DOHH2 (cell line): ENCODE data around the gene YIF1A.

ENCODE experiments used
- H3F3A ChIP-seq: fragments of 200-600 bp; sonication (generic), shearing (Covaris generic); 2 replicates; pipeline ENCODE4 v1.6.0; 2016; ENCODE audit warnings: antibody characterized with exemption, mild to moderate bottlenecking; ENCODE audit not compliant: control insufficient read depth, insufficient read depth
- H3K27ac ChIP-seq: fragments of 200-600 bp; sonication (generic); 2 replicates; pipeline ENCODE4 v1.5.1; 2014; ENCODE audit warnings: low read depth, mild to moderate bottlenecking, low read length, moderate library complexity
- H3K27me3 ChIP-seq: fragments of 200-600 bp; sonication (generic); 2 replicates; pipeline ENCODE4 v1.6.1; 2014; ENCODE audit warnings: mild to moderate bottlenecking, low read length, mixed read lengths; ENCODE audit not compliant: control insufficient read depth
- H3K36me3 ChIP-seq: fragments of 200-600 bp; sonication (generic); 2 replicates; pipeline ENCODE4 v1.6.1; 2014; ENCODE audit warnings: mild to moderate bottlenecking, low read length, moderate library complexity, mixed read lengths; ENCODE audit not compliant: control insufficient read depth
- H3K4me1 ChIP-seq: fragments of 200-600 bp; sonication (generic); 2 replicates; pipeline ENCODE4 v1.6.1; 2014; ENCODE audit warnings: mild to moderate bottlenecking, low read length, mixed read lengths; ENCODE audit not compliant: control insufficient read depth
- H3K4me2 ChIP-seq: fragments of 200-600 bp; sonication (generic); 2 replicates; pipeline ENCODE4 v1.6.0; 2014; ENCODE audit warnings: mild to moderate bottlenecking, low read length, moderate library complexity
- H3K4me3 ChIP-seq: fragments of 200-600 bp; sonication (generic); 2 replicates; pipeline ENCODE4 v1.5.1; 2014; ENCODE audit warnings: mild to moderate bottlenecking, low read length, mixed read lengths
- H3K79me2 ChIP-seq: fragments of 200-600 bp; sonication (generic); 2 replicates; pipeline ENCODE4 v1.6.1; 2014; ENCODE audit warnings: mild to moderate bottlenecking, low read length, mixed read lengths; ENCODE audit not compliant: control insufficient read depth
- H3K9me2 ChIP-seq: fragments of 200-600 bp; sonication (generic); replicated peaks from 2 replicates; pipeline ENCODE4 v1.6.1; 2014; ENCODE audit warnings: mild to moderate bottlenecking, low read length, mixed read lengths; ENCODE audit not compliant: control insufficient read depth
- H3K9me3 ChIP-seq: fragments of 200-600 bp; sonication (generic); 2 replicates; pipeline ENCODE4 v1.6.1; 2014; ENCODE audit warnings: antibody characterized with exemption, low read length, mixed read lengths; ENCODE audit not compliant: control insufficient read depth, insufficient read depth
- H4K20me1 ChIP-seq: fragments of 200-600 bp; sonication (generic); 2 replicates; pipeline ENCODE4 v1.6.0; 2014; ENCODE audit warnings: low read depth, mild to moderate bottlenecking, antibody characterized with exemption, low read length, moderate library complexity; ENCODE audit not compliant: control insufficient read depth, insufficient read depth
- CTCF ChIP-seq: fragments of 200-600 bp; sonication (generic); IDR thresholded peaks from one replicate; pipeline ENCODE4 v1.5.1; 2014; ENCODE audit warnings: antibody characterized with exemption, mild to moderate bottlenecking, low read depth, low read length; ENCODE audit not compliant: poor library complexity, severe bottlenecking
- EZH2phosphoT487 ChIP-seq: fragments of 200-600 bp; sonication (generic); IDR thresholded peaks from 2 replicates; pipeline ENCODE4 v1.6.1; 2017; ENCODE audit warnings: borderline replicate concordance, mild to moderate bottlenecking, antibody characterized with exemption, low read length, moderate library complexity, mixed read lengths

The YIF1A gene

GRCh38 chr11:66267379-66268243 is 21.3 kb downstream of the YIF1A start:
- H3K36me3 ChIP-seq, result peaks cover 73% of the 10 kb centered on the region
- H3K27me3 ChIP-seq, result no peaks in the 10 kb centered on the region
- peak overlapping the region; percentile 82 for H3K27ac ChIP-seq
- H3K4me2 ChIP-seq, result peak overlapping the region; percentile 64
- TF ChIP-seq CTCF (peak; percentile 17), EZH2phosphoT487 (no peak)
- peaks cover 5% of the 10 kb centered on the region for H3F3A ChIP-seq
- H3K79me2 ChIP-seq, result peaks cover 26% of the 10 kb centered on the region
- H3K4me3 ChIP-seq, result peak overlapping the region; percentile 96
- H3K9me3 ChIP-seq, result no peaks in the 10 kb centered on the region
- H3K4me1 ChIP-seq, result peaks cover 20% of the 10 kb centered on the region
- peaks cover 5% of the 10 kb centered on the region for H4K20me1 ChIP-seq
- H3K9me2 ChIP-seq, result no peaks in the 10 kb centered on the region

- Histone ChIP-seq H3K79me2 (peaks cover 26% of the 10 kb centered on the region), H3K36me3 (peaks cover 72% of the 10 kb centered on the region), H3K4me3 (peak overlapping the region; percentile 96), H3K9me3 (no peaks in the 10 kb centered on the region), H3K27ac (no peak overlapping the region), H3K27me3 (no peaks in the 10 kb centered on the region), H3K4me2 (peak overlapping the region; percentile 64), H3K9me2 (no peaks in the 10 kb centered on the region), H4K20me1 (peaks cover 5% of the 10 kb centered on the region), H3F3A (peaks cover 5% of the 10 kb centered on the region), H3K4me1 (peaks cover 20% of the 10 kb centered on the region)
- TF ChIP-seq CTCF (no peak), EZH2phosphoT487 (no peak)
Observed at GRCh38 chr11:66267039-66267378, 21.9 kb downstream of the YIF1A start.

GRCh38 chr11:66266378-66267038 is 22.4 kb downstream of the YIF1A start:
- Histone ChIP-seq H3K4me1 (peaks cover 20% of the 10 kb centered on the region), H3K79me2 (peaks cover 24% of the 10 kb centered on the region), H3F3A (peaks cover 5% of the 10 kb centered on the region), H3K9me3 (no peaks in the 10 kb centered on the region), H3K27ac (no peak overlapping the region), H3K4me3 (no peak overlapping the region), H3K9me2 (no peaks in the 10 kb centered on the region), H4K20me1 (peaks cover 5% of the 10 kb centered on the region), H3K36me3 (peaks cover 71% of the 10 kb centered on the region), H3K4me2 (peak overlapping the region; percentile 64), H3K27me3 (no peaks in the 10 kb centered on the region)
- TF ChIP-seq CTCF (no peak), EZH2phosphoT487 (no peak)
